ENCODE results near the gene CCDC117.
"Not testable (repeated sequence)": the region's sequence is repeated elsewhere in the genome, so short reads cannot be mapped to it uniquely, and the experiment has no call there.

- TF ChIP-seq CTCF (conservative IDR thresholded peaks at IDR 0.05; ENCODE audit: low read length); EZH2phosphoT487 (IDR thresholded peaks at IDR 0.05; ENCODE audit: borderline replicate concordance): not testable (repeated sequence)
Observed at GRCh38 chr22:28762000-28762399, 10.5 kb upstream of the CCDC117 start.
